Progenitor cell of endocrine pancreas (in vitro differentiated cells): Measurements from ENCODE around the gene SLCO2A1. TPM values are rescaled to one million over a fixed set of nuclear protein-coding genes. Genes with fewer than 3 reads are reported as not detected.
A peak's percentile ranks its signal among the peaks of the same experiment; 100 is the strongest.

ENCODE experiments used
- DNase-seq: peaks from one replicate; pipeline ENCODE4 v3.0.0; 2021; ENCODE audit warnings: low spot score; ENCODE audit not compliant: unreplicated experiment
- H3K27ac Mint-ChIP-seq: 2 replicates; pipeline ENCODE4 v1.8.0; 2021; ENCODE audit warnings: mild to moderate bottlenecking, moderate library complexity, mixed read lengths
- H3K27me3 Mint-ChIP-seq: 2 replicates; pipeline ENCODE4 v1.8.0; 2021; ENCODE audit warnings: mixed read lengths
- H3K36me3 Mint-ChIP-seq: 2 replicates; pipeline ENCODE4 v1.8.0; 2022; ENCODE audit warnings: mixed read lengths; ENCODE audit not compliant: insufficient read depth
- H3K4me1 Mint-ChIP-seq: 2 replicates; pipeline ENCODE4 v1.8.0; 2021; ENCODE audit warnings: low read depth, mixed read lengths
- H3K4me3 Mint-ChIP-seq: 2 replicates; pipeline ENCODE4 v1.8.0; 2021; ENCODE audit warnings: low read depth, mild to moderate bottlenecking, moderate library complexity, mixed read lengths
- H3K9me3 Mint-ChIP-seq: 2 replicates; pipeline ENCODE4 v1.8.0; 2021; ENCODE audit warnings: low read depth, mixed read lengths
- CTCF ChIP-seq: fragments of 200-600 bp; sonication (generic); IDR thresholded peaks from one replicate; pipeline ENCODE4 v1.5.0; 2021; ENCODE audit warnings: antibody characterized with exemption, mild to moderate bottlenecking; ENCODE audit not compliant: unreplicated experiment
- total RNA-seq: library from RNA; stranded (reverse); gene quantifications from 2 replicates; pipeline ENCODE4 v1.2.1, GENCODE V29; 2021

SLCO2A1 gene
- total RNA-seq, 1 donor from 2014 or later: 27.9 TPM

GRCh38 chr3:133999891-134000685, 29.6 kb downstream of the SLCO2A1 start:
- Mint-ChIP-seq H3K27me3 (peaks cover 13% of the 10 kb centered on the region), H3K9me3 (peaks cover 7% of the 10 kb centered on the region), H3K27ac (peak overlapping the region; percentile 17), H3K36me3 (peaks cover 5% of the 10 kb centered on the region), H3K4me1 (peaks cover 14% of the 10 kb centered on the region), H3K4me3 (no peak overlapping the region)
- no peak for DNase-seq
- TF ChIP-seq CTCF: no peak

- H3K27me3 Mint-ChIP-seq: peaks cover 13% of the 10 kb centered on the region
- H3K9me3 Mint-ChIP-seq: no peaks in the 10 kb centered on the region
- H3K4me3 Mint-ChIP-seq: no peak overlapping the region
- peaks cover 16% of the 10 kb centered on the region for H3K4me1 Mint-ChIP-seq
- no peak for TF ChIP-seq CTCF
- no peak for DNase-seq
- H3K36me3 Mint-ChIP-seq: peaks cover 2% of the 10 kb centered on the region
- no peak overlapping the region for H3K27ac Mint-ChIP-seq
Measured at GRCh38 chr3:133998691-133999241, 31.0 kb downstream of the SLCO2A1 start.

- no peaks in the 10 kb centered on the region for H3K9me3 Mint-ChIP-seq
- no peak overlapping the region for H3K4me3 Mint-ChIP-seq
- H3K27me3 Mint-ChIP-seq: peaks cover 13% of the 10 kb centered on the region
- TF ChIP-seq CTCF: no peak
- H3K4me1 Mint-ChIP-seq: peaks cover 17% of the 10 kb centered on the region
- H3K27ac Mint-ChIP-seq: no peak overlapping the region
- peaks cover 2% of the 10 kb centered on the region for H3K36me3 Mint-ChIP-seq
- DNase-seq: no peak
Measured at GRCh38 chr3:133997871-133998635, 31.7 kb downstream of the SLCO2A1 start.

- Mint-ChIP-seq H3K4me1 (peaks cover 18% of the 10 kb centered on the region), H3K4me3 (no peak overlapping the region), H3K9me3 (no peaks in the 10 kb centered on the region), H3K27ac (no peak overlapping the region), H3K27me3 (peaks cover 13% of the 10 kb centered on the region), H3K36me3 (peaks cover 2% of the 10 kb centered on the region)
- TF ChIP-seq CTCF: no peak
- DNase-seq: no peak
Measured at GRCh38 chr3:133996996-133997395, 32.7 kb downstream of the SLCO2A1 start.

- H3K27me3 Mint-ChIP-seq: peaks cover 13% of the 10 kb centered on the region
- H3K27ac Mint-ChIP-seq: no peak overlapping the region
- TF ChIP-seq CTCF: no peak
- peaks cover 17% of the 10 kb centered on the region for H3K4me1 Mint-ChIP-seq
- H3K36me3 Mint-ChIP-seq: peaks cover 2% of the 10 kb centered on the region
- no peak for DNase-seq
- no peaks in the 10 kb centered on the region for H3K9me3 Mint-ChIP-seq
- no peak overlapping the region for H3K4me3 Mint-ChIP-seq
Measured at GRCh38 chr3:133996251-133996661, 33.5 kb downstream of the SLCO2A1 start.
